Liver (tissue), 3 donors: ENCODE results near the gene NRROS.

Experiments used
- ATF3 ChIP-seq: IDR thresholded peaks from 2 replicates; pipeline ENCODE4 v1.6.1; 2016; ENCODE audit warnings: antibody characterized with exemption
- GABPA ChIP-seq, 2 donors: IDR thresholded peaks in 1 of 2; conservative IDR thresholded peaks in 1 of 2; 2 replicates each; pipeline ENCODE4 v1.6.1; 2016; ENCODE audit warnings: antibody characterized with exemption in 2 of 2, mild to moderate bottlenecking in 1 of 2, moderate library complexity in 1 of 2
- JUND ChIP-seq, 2 donors: IDR thresholded peaks; 2 replicates each; pipeline ENCODE4 v1.6.1; 2016; ENCODE audit warnings: antibody characterized with exemption in 2 of 2
- MAX ChIP-seq: IDR thresholded peaks from 2 replicates; pipeline ENCODE4 v1.6.1; 2016; ENCODE audit warnings: antibody characterized with exemption
- REST ChIP-seq: IDR thresholded peaks from 2 replicates; pipeline ENCODE4 v1.6.1; 2016; ENCODE audit warnings: antibody characterized with exemption, mild to moderate bottlenecking
- SP1 ChIP-seq: IDR thresholded peaks from 2 replicates; pipeline ENCODE4 v1.6.1; 2018; ENCODE audit warnings: antibody characterized with exemption, mild to moderate bottlenecking
- TAF1 ChIP-seq: conservative IDR thresholded peaks from 2 replicates; pipeline ENCODE4 v1.6.1; 2016; ENCODE audit warnings: antibody characterized with exemption, mild to moderate bottlenecking
- YY1 ChIP-seq: IDR thresholded peaks from 2 replicates; pipeline ENCODE4 v1.6.1; 2016; ENCODE audit warnings: antibody characterized with exemption, mild to moderate bottlenecking
- TF ChIP-seq, protein P1 (sequence below): fragments of 150-350 bp; IDR thresholded peaks from 2 replicates; pipeline ENCODE4 v1.5.1; 2017; ENCODE audit warnings: improper control_type of control experiment, low read depth, low read length; ENCODE audit not compliant: missing input control
- donor health status: healthy.
- donor health status: healthy.

GRCh38 chr3:196629228-196629627 lies 10.3 kb upstream of the NRROS start:
- TF ChIP-seq, protein P1, sequence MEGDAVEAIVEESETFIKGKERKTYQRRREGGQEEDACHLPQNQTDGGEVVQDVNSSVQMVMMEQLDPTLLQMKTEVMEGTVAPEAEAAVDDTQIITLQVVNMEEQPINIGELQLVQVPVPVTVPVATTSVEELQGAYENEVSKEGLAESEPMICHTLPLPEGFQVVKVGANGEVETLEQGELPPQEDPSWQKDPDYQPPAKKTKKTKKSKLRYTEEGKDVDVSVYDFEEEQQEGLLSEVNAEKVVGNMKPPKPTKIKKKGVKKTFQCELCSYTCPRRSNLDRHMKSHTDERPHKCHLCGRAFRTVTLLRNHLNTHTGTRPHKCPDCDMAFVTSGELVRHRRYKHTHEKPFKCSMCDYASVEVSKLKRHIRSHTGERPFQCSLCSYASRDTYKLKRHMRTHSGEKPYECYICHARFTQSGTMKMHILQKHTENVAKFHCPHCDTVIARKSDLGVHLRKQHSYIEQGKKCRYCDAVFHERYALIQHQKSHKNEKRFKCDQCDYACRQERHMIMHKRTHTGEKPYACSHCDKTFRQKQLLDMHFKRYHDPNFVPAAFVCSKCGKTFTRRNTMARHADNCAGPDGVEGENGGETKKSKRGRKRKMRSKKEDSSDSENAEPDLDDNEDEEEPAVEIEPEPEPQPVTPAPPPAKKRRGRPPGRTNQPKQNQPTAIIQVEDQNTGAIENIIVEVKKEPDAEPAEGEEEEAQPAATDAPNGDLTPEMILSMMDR: no peak
- TF ChIP-seq MAX (no peak), REST (no peak), GABPA (IDR thresholded peaks at IDR 0.05 in 1 of 2, conservative IDR thresholded peaks at IDR 0.05 in 1 of 2) (no peak), JUND (IDR thresholded peaks at IDR 0.05) (no peak), YY1 (no peak), TAF1 (no peak), SP1 (no peak), ATF3 (no peak)
